ENCODE measurements around the gene BIRC5.

BIRC5 gene

GRCh38 chr17:78183916-78184315, 30.1 kb upstream of the BIRC5 start:
- DNase-seq (ENCODE audit: low spot score), result no peak

DNA sequence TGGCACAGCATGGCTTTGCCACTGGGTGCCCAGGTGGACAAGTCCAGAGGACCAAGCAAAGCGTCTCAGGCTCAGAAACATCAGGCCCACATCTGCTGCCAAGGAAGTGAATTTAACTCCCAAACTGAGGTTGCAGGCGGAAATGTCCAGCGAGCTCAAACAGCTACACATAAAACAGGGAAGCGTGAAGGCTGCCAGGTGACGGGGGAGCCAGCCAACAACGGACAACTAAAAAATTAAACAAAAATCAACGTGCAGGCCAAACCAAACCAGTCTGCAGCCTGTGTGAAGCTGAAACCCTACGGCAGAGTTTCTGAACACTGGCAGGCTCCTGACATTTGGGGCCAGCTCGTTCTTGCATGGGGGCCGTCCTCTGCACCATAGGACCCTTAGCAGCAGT, 29.7 kb upstream of the BIRC5 start:
- no peak for DNase-seq (ENCODE audit: low spot score)

GRCh38 chr17:78184868-78185267, 29.2 kb upstream of the BIRC5 start:
- peak; percentile 62 for DNase-seq (ENCODE audit: low spot score)

GRCh38 chr17:78185981-78186691, 27.9 kb upstream of the BIRC5 start:
- no peak for DNase-seq (ENCODE audit: low spot score)

DNA sequence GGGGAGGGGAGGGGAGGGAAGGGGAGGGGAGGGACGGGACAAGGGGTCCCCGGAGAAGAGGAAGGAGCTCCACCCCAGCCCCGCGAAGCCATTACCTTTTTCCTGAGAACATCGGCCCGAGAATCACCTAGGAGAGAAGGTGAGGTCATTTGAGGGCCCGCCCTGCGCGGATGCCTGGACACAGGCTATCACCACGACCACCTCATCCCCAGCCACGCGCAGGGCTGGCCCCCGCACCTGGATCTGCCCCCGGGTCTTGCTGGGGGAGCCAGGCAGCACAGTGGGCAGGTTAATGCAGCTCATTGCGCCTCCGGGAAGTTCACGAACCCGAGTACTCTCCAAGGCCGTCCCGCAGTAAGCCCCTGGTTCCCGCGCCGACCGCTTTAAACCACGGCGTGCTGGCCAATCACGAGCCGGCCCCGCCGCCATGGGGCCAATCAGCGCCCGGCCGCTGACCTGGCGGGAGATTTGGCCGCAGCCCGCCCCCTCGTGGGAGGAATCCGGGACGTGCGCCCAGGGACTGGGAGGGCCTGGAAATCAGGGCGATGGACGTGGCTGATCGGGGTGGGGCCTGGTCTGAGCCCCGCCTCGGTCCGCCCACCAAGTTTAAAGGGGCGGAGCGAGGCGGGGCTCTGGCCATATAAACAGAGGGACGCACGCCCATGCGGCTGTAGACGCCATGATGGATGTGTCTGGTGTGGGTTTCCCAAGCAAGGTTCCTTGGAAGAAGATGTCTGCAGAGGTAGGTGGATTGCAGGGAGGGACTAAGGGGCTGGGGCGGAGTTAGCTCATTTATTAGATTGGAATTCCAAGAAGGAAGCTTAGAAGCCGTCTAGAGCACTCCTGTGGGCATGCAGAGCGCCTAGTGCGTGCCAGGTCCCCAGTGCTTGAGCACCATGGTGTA, 27.1 kb upstream of the BIRC5 start, which contains the start of the genes AFMID and TK1:
TSS of gene AFMID (plus strand) at position 671 of the 904 bp plus-strand sequence. CDS start at position 680, 9 bp downstream.
TSS of gene TK1 (minus strand) at position 361 of the 904 bp plus-strand sequence. CDS start at position 303, 58 bp downstream.
- peak; percentile 99 for DNase-seq (ENCODE audit: low spot score)

GRCh38 chr17:78196716-78197115, 17.3 kb upstream of the BIRC5 start:
- DNase-seq (ENCODE audit: low spot score), result no peak

DNA sequence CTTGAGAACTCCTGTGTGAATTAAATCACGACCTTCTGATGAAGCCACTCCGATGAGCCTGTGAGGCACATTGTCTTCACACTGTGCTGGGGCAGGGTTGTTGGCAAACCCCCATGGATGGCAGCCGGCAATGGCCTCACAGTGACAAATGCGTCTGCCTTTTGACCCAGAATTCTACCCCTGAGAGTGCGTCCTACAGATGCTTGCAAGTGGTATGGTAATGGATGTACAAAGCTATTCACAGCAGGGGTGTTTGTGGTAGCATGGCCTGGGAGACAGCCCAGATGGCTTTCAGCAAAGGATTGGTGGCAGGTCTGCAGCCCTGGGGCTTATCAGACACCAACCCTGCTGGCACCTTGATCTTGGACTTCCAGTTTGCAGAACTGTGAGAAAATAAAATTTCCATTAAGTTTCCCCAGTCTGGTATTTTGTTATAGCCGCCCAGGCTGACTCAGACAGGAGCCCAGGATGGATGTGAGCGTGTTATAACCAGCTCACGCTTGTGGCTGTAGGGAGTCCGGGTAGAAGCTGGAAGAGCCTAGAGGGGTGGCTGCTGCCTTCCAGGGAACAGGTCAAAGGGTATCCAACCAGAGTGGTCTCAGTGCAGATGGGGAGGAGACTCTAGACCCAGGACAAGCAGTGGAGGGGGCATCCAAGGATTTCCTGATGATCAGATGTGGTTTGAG, 16.8 kb upstream of the BIRC5 start:
- DNase-seq (ENCODE audit: low spot score), result peak; percentile 90

GRCh38 chr17:78200451-78200850, 13.6 kb upstream of the BIRC5 start:
- DNase-seq (ENCODE audit: low spot score), result no peak

GRCh38 chr17:78202666-78203065, 11.4 kb upstream of the BIRC5 start:
- DNase-seq (ENCODE audit: low spot score), result no peak

DNA sequence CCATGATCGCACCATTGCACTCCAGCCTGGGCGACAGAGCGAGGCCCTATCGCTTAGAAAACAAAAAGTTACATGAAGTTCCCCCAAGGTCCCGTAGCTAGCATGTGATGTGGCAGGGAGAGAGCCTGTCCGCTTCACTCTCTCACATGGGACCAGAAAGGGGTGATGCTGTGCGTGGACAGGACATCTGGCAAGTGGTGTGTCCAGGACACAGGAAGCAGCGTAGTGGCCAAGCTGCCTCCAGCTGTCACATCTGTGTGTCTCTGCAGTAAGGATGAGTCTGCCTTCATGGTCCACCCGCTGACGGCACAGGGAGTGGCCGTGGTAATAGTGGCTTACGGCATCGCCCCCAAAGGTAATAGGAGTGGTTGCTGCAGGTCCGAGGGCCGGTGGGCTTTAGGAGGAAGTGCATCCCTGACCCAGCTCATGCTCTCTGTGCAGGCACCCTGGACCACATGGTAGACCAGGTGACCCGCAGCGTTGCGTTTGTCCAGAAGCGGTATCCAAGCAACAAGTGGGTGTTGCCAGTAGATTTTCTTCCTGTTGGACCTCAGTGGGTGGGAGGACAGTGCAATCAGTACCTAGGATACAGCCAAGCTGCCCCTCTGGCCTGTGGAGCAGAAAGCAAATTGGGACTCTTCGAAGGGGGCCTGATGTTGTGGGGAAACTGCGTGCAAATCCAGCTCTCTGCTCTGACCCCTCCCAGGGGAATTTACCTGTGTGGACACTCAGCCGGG, 9.5 kb upstream of the BIRC5 start:
- DNase-seq (ENCODE audit: low spot score), result no peak

GRCh38 chr17:78205124-78205775, 8.8 kb upstream of the BIRC5 start:
- DNase-seq (ENCODE audit: low spot score), result no peak

GRCh38 chr17:78206298-78206697, 7.8 kb upstream of the BIRC5 start:
- no peak for DNase-seq (ENCODE audit: low spot score)

DNA sequence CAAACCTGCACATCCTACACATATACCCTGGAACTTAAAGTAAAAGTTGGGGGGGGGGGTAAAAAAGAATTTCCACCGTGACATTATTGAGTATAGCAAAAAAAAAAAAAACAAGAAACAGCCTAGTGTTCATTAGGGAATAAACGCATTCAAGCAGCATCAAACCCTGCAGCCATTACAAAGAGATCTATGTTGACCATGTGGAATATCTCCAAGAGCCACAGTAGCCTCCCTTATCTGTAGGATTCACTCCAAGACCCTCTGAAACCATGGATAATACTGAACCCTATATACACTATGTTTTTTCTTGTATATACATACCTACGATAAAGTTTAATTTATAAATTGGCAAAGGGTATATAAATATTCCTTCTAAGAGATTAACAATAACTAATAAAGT, 5.6 kb upstream of the BIRC5 start:
- no peak for DNase-seq (ENCODE audit: low spot score)

- peak; percentile 76 for DNase-seq (ENCODE audit: low spot score)
Observed at GRCh38 chr17:78210111-78210510, 3.9 kb upstream of the BIRC5 start.

DNA sequence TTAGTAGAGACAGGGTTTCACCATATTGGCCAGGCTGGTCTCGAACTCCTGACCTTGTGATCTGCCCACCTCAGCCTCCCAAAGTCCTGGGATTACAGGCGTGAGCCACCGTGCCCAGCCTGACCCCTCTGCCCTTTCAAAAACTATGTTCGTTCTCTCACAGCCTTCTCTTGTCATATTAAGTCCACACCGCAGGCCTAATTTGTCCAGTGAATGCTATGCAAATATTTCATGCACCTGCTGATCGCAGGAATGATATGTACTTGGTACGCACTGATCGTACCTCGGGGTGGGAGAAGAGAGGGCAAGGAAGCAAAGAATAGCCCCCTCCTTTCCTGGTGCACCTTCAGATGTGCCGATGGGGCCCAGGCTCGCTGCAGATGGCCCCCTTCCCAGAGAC, 3.0 kb upstream of the BIRC5 start:
- no peak for DNase-seq (ENCODE audit: low spot score)

GRCh38 chr17:78214706-78215061, 631 bp downstream of the BIRC5 start:
- DNase-seq (ENCODE audit: low spot score), result no peak

DNA sequence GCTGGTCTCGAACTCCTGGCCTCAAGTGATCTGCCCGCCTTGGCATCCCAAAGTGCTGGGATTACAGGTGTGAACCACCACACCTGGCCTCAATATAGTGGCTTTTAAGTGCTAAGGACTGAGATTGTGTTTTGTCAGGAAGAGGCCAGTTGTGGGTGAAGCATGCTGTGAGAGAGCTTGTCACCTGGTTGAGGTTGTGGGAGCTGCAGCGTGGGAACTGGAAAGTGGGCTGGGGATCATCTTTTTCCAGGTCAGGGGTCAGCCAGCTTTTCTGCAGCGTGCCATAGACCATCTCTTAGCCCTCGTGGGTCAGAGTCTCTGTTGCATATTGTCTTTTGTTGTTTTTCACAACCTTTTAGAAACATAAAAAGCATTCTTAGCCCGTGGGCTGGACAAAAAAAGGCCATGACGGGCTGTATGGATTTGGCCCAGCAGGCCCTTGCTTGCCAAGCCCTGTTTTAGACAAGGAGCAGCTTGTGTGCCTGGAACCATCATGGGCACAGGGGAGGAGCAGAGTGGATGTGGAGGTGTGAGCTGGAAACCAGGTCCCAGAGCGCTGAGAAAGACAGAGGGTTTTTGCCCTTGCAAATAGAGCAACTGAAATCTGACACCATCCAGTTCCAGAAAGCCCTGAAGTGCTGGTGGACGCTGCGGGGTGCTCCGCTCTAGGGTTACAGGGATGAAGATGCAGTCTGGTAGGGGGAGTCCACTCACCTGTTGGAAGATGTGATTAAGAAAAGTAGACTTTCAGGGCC, 5.5 kb downstream of the BIRC5 start:
- DNase-seq (ENCODE audit: low spot score), result no peak

DNA sequence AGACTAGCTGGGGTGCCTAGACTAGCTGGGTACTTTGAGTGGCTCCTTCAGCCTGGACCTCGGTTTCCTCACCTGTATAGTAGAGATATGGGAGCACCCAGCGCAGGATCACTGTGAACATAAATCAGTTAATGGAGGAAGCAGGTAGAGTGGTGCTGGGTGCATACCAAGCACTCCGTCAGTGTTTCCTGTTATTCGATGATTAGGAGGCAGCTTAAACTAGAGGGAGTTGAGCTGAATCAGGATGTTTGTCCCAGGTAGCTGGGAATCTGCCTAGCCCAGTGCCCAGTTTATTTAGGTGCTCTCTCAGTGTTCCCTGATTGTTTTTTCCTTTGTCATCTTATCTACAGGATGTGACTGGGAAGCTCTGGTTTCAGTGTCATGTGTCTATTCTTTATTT, 9.0 kb downstream of the BIRC5 start:
- no peak for DNase-seq (ENCODE audit: low spot score)

- DNase-seq (ENCODE audit: low spot score), result no peak
Observed at GRCh38 chr17:78223765-78224164, 9.7 kb downstream of the BIRC5 start.

DNA sequence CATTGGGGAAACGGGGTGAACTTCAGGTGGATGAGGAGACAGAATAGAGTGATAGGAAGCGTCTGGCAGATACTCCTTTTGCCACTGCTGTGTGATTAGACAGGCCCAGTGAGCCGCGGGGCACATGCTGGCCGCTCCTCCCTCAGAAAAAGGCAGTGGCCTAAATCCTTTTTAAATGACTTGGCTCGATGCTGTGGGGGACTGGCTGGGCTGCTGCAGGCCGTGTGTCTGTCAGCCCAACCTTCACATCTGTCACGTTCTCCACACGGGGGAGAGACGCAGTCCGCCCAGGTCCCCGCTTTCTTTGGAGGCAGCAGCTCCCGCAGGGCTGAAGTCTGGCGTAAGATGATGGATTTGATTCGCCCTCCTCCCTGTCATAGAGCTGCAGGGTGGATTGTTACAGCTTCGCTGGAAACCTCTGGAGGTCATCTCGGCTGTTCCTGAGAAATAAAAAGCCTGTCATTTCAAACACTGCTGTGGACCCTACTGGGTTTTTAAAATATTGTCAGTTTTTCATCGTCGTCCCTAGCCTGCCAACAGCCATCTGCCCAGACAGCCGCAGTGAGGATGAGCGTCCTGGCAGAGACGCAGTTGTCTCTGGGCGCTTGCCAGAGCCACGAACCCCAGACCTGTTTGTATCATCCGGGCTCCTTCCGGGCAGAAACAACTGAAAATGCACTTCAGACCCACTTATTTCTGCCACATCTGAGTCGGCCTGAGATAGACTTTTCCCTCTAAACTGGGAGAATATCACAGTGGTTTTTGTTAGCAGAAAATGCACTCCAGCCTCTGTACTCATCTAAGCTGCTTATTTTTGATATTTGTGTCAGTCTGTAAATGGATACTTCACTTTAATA, 10.4 kb downstream of the BIRC5 start:
- peak; percentile 80 for DNase-seq (ENCODE audit: low spot score)
